ENCODE measurements around the gene SULT4A1. TPM values are rescaled to one million over a fixed set of nuclear protein-coding genes. Genes with fewer than 3 reads are reported as not detected.

Gene SULT4A1
- total RNA-seq, 6 donors from 2014 or later, result not detected

GRCh38 chr22:43848366-43849171, 13.7 kb downstream of the SULT4A1 start:
- ATAC-seq (ENCODE audit: low FRiP score in 2 of 2), result no peak

GRCh38 chr22:43847376-43848289, 14.7 kb downstream of the SULT4A1 start:
- TF ChIP-seq EP300 (IDR thresholded peaks at IDR 0.05) (no peak), POLR2AphosphoS5 (IDR thresholded peaks at IDR 0.05) (no peak), CTCF (IDR thresholded peaks at IDR 0.05) (no peak), POLR2A (IDR thresholded peaks at IDR 0.05) (no peak)
- Histone ChIP-seq H3K27me3 (no peaks in the 10 kb centered on the region), H3K27ac (no peak overlapping the region), H3K9me3 (no peaks in the 10 kb centered on the region), H3K4me1 (no peaks in the 10 kb centered on the region), H3K4me3 (no peak overlapping the region), H3K36me3 (no peaks in the 10 kb centered on the region)
- 79 to 80% methylated on average over 11 to 14 of the region's 14 CpGs for WGBS, 2 donors
- DNase-seq, result peak in 1 of 2 donors; percentile 40
- no peak for ATAC-seq (ENCODE audit: low FRiP score in 2 of 2)

More at GRCh38 chr22:43848366-43849171, 13.7 kb downstream of the SULT4A1 start:
- H3K9me3 ChIP-seq, result no peaks in the 10 kb centered on the region
- no peak for TF ChIP-seq EP300 (IDR thresholded peaks at IDR 0.05)
- no peak for TF ChIP-seq POLR2AphosphoS5 (IDR thresholded peaks at IDR 0.05)
- no peak for TF ChIP-seq POLR2A (IDR thresholded peaks at IDR 0.05)
- TF ChIP-seq CTCF (IDR thresholded peaks at IDR 0.05), result no peak
- no peaks in the 10 kb centered on the region for H3K27me3 ChIP-seq
- H3K4me3 ChIP-seq, result no peak overlapping the region
- peak; percentile 5 to 45 for DNase-seq
- H3K36me3 ChIP-seq, result no peaks in the 10 kb centered on the region
- WGBS, 2 donors, result 51 to 60% methylated on average over 1 to 14 of the region's 16 CpGs
- H3K27ac ChIP-seq, result no peak overlapping the region
- H3K4me1 ChIP-seq, result no peaks in the 10 kb centered on the region

GRCh38 chr22:43846966-43847365, 15.3 kb downstream of the SULT4A1 start:
- H3K9me3 ChIP-seq, result no peaks in the 10 kb centered on the region
- no peak for ATAC-seq (ENCODE audit: low FRiP score in 2 of 2)
- 63 to 69% methylated on average over 10 to 11 of the region's 11 CpGs for whole genome bisulfite sequencing, 2 donors
- no peak for TF ChIP-seq POLR2A (IDR thresholded peaks at IDR 0.05)
- H3K27me3 ChIP-seq, result no peaks in the 10 kb centered on the region
- H3K36me3 ChIP-seq, result no peaks in the 10 kb centered on the region
- no peak overlapping the region for H3K4me3 ChIP-seq
- no peak overlapping the region for H3K27ac ChIP-seq
- no peaks in the 10 kb centered on the region for H3K4me1 ChIP-seq
- no peak for DNase-seq

- no peak overlapping the region for H3K4me3 ChIP-seq
- no peaks in the 10 kb centered on the region for H3K9me3 ChIP-seq
- ATAC-seq (ENCODE audit: low FRiP score in 2 of 2) (no peak), DNase-seq (peak in 1 of 2 donors; percentile 52)
- no peaks in the 10 kb centered on the region for H3K4me1 ChIP-seq
- no peak overlapping the region for H3K27ac ChIP-seq
- 83 to 84% methylated on average over 11 of the region's 11 CpGs for WGBS, 2 donors
- H3K27me3 ChIP-seq, result no peaks in the 10 kb centered on the region
- H3K36me3 ChIP-seq, result no peaks in the 10 kb centered on the region
- no peak for TF ChIP-seq EP300 (IDR thresholded peaks at IDR 0.05)
- TF ChIP-seq CTCF (IDR thresholded peaks at IDR 0.05), result no peak
- TF ChIP-seq POLR2A (IDR thresholded peaks at IDR 0.05), result no peak
- TF ChIP-seq POLR2AphosphoS5 (IDR thresholded peaks at IDR 0.05), result no peak
Measured at GRCh38 chr22:43845981-43846380, 16.3 kb downstream of the SULT4A1 start.
